Peyer's patch (tissue), 4 donors: ENCODE results near the gene PDHB. TPM values are rescaled to one million over a fixed set of nuclear protein-coding genes. Genes with fewer than 3 reads are reported as not detected.

Experiments
- DNase-seq, 3 donors: peaks; one replicate each; pipeline ENCODE4 v3.0.0-alpha.2; 2017 to 2019
- H3K27ac ChIP-seq, 4 donors: fragments of 200-600 bp; sonication (generic); one replicate each; pipeline ENCODE4 v1.5.1; 2016 to 2019
- H3K27me3 ChIP-seq, 2 donors: fragments of 200-600 bp; sonication (generic); one replicate each; pipeline ENCODE4 v1.5.1; 2019
- H3K36me3 ChIP-seq, 3 donors: fragments of 200-600 bp; sonication (generic); one replicate each; pipeline ENCODE4 v1.5.1; 2016 to 2019
- H3K4me1 ChIP-seq, 4 donors: fragments of 200-600 bp; sonication (generic); one replicate each; pipeline ENCODE4 v1.5.1; 2016 to 2019
- H3K4me3 ChIP-seq, 4 donors: fragments of 200-600 bp; sonication (generic); 1 replicate in 3 of 4; 2 replicates in 1 of 4; pipeline ENCODE4 v1.5.1; 2016 to 2019; ENCODE audit warnings: mild to moderate bottlenecking in 1 of 4
- H3K9me3 ChIP-seq, 4 donors: fragments of 200-600 bp; sonication (generic); one replicate each; pipeline ENCODE4 v1.5.1; 2016 to 2019; ENCODE audit warnings: mild to moderate bottlenecking in 1 of 4
- CTCF ChIP-seq, 6 experiments: fragments of 450-650 bp in 4 of 6; fragments of 200-600 bp in 2 of 6; sonication (generic) in 1 of 6; IDR thresholded peaks; one replicate each; pipeline ENCODE4 v1.5.1; 2017 to 2019; ENCODE audit warnings: antibody characterized with exemption in 6 of 6, mild to moderate bottlenecking in 3 of 6, moderate library complexity in 1 of 6
- POLR2A ChIP-seq, 2 donors: fragments of 450-650 bp; IDR thresholded peaks; one replicate each; pipeline ENCODE4 v1.5.1; 2017; ENCODE audit warnings: antibody characterized with exemption in 2 of 2, mild to moderate bottlenecking in 2 of 2, moderate library complexity in 2 of 2
- total RNA-seq, 4 donors: library from RNA; depleted of rRNA; stranded (reverse); fragments of >200 nt; gene quantifications; one replicate each; pipeline ENCODE4 v1.1.0, GENCODE V29; 2016

The PDHB gene
- total RNA-seq, 4 donors from 2014 or later = 66.6 to 126 (median 96.8) TPM

GRCh38 chr3:58387650-58388546 lies 45.7 kb downstream of the PDHB start:
- Histone ChIP-seq H3K4me3 (no peak overlapping the region), H3K36me3 (no peaks in the 10 kb centered on the region), H3K27ac (peak overlapping the region; percentile 20 to 68 (median 52)), H3K4me1 (peaks cover 0 to 17% (median 0%) of the 10 kb centered on the region in 4 donors), H3K27me3 (no peaks in the 10 kb centered on the region), H3K9me3 (no peaks in the 10 kb centered on the region)
- DNase-seq = no peak
- TF ChIP-seq POLR2A (IDR thresholded peaks at IDR 0.05) = no peak

- Histone ChIP-seq H3K4me3 (no peak overlapping the region), H3K4me1 (peaks cover 0 to 17% (median 0%) of the 10 kb centered on the region in 4 donors)
- peak in 1 of 3 donors; percentile 51 for DNase-seq
Observed at GRCh38 chr3:58386626-58387365, 46.8 kb downstream of the PDHB start.

GRCh38 chr3:58384381-58385090 lies 49.1 kb downstream of the PDHB start:
- H3K36me3 ChIP-seq = no peaks in the 10 kb centered on the region
- H3K4me1 ChIP-seq = peaks cover 0 to 17% (median 0%) of the 10 kb centered on the region in 4 donors
- H3K27ac ChIP-seq = no peak overlapping the region
- no peaks in the 10 kb centered on the region for H3K9me3 ChIP-seq
- DNase-seq = no peak
- TF ChIP-seq CTCF (IDR thresholded peaks at IDR 0.05) = no peak
- TF ChIP-seq POLR2A (IDR thresholded peaks at IDR 0.05) = no peak
- H3K4me3 ChIP-seq = no peak overlapping the region
- H3K27me3 ChIP-seq = no peaks in the 10 kb centered on the region

More at GRCh38 chr3:58386626-58387365, 46.8 kb downstream of the PDHB start:
- Histone ChIP-seq H3K27me3 (no peaks in the 10 kb centered on the region), H3K27ac (peak overlapping the region; percentile 20 to 68 (median 52)), H3K9me3 (no peaks in the 10 kb centered on the region), H3K36me3 (no peaks in the 10 kb centered on the region)
- TF ChIP-seq POLR2A (IDR thresholded peaks at IDR 0.05) (no peak), CTCF (IDR thresholded peaks at IDR 0.05) (no peak)

GRCh38 chr3:58383904-58384303 lies 49.7 kb downstream of the PDHB start:
- Histone ChIP-seq H3K27me3 (no peaks in the 10 kb centered on the region), H3K9me3 (no peaks in the 10 kb centered on the region)

GRCh38 chr3:58383476-58383875 lies 50.2 kb downstream of the PDHB start:
- DNase-seq = no peak
- Histone ChIP-seq H3K27ac (no peak overlapping the region), H3K4me1 (peaks cover 0 to 17% (median 0%) of the 10 kb centered on the region in 4 donors), H3K27me3 (no peaks in the 10 kb centered on the region), H3K36me3 (no peaks in the 10 kb centered on the region), H3K9me3 (no peaks in the 10 kb centered on the region), H3K4me3 (no peak overlapping the region)
- TF ChIP-seq POLR2A (IDR thresholded peaks at IDR 0.05) = no peak
- no peak for TF ChIP-seq CTCF (IDR thresholded peaks at IDR 0.05)

More at GRCh38 chr3:58383904-58384303, 49.7 kb downstream of the PDHB start:
- DNase-seq = no peak
- Histone ChIP-seq H3K27ac (no peak overlapping the region), H3K4me3 (no peak overlapping the region), H3K4me1 (peaks cover 0 to 17% (median 0%) of the 10 kb centered on the region in 4 donors), H3K36me3 (no peaks in the 10 kb centered on the region)
- TF ChIP-seq CTCF (IDR thresholded peaks at IDR 0.05) (no peak), POLR2A (IDR thresholded peaks at IDR 0.05) (no peak)
